GM12891 (cell line): ENCODE results near the gene CPEB1.
"Not testable (repeated sequence)": the region's sequence is repeated elsewhere in the genome, so short reads cannot be mapped to it uniquely, and the experiment has no call there.

Experiments used
- DNase-seq: peaks from one replicate; pipeline ENCODE4 v3.0.0; 2011; ENCODE audit warnings: low spot score; ENCODE audit not compliant: insufficient read length
- FAIRE-seq: peaks from 2 replicates; lab custom pipeline; 2011; peaks lifted over from hg19 to GRCh38; lab: Jason Lieb, UNC
- PAX5 ChIP-seq: IDR thresholded peaks from 2 replicates; pipeline ENCODE4 v1.6.1; 2011; ENCODE audit warnings: low read length, moderate library complexity, mild to moderate bottlenecking; ENCODE audit not compliant: insufficient read depth, severe bottlenecking
- POLR2A ChIP-seq: IDR thresholded peaks from 2 replicates; pipeline ENCODE4 v1.6.1; 2011; ENCODE audit warnings: low read depth, low read length, control low read depth
- POLR2AphosphoS5 ChIP-seq: IDR thresholded peaks from 2 replicates; pipeline ENCODE4 v1.6.1; 2011; ENCODE audit warnings: low read depth, low read length, control low read depth
- POU2F2 ChIP-seq: IDR thresholded peaks from 2 replicates; pipeline ENCODE4 v1.6.1; 2011; ENCODE audit warnings: low read depth, mild to moderate bottlenecking, control low read depth, low read length, moderate library complexity
- SPI1 ChIP-seq: IDR thresholded peaks from 2 replicates; pipeline ENCODE4 v1.6.1; 2011; ENCODE audit warnings: low read depth, low read length, control low read depth
- TAF1 ChIP-seq: IDR thresholded peaks from 2 replicates; pipeline ENCODE4 v1.6.1; 2011; ENCODE audit warnings: low read depth, low read length, control low read depth

The CPEB1 gene

DNA sequence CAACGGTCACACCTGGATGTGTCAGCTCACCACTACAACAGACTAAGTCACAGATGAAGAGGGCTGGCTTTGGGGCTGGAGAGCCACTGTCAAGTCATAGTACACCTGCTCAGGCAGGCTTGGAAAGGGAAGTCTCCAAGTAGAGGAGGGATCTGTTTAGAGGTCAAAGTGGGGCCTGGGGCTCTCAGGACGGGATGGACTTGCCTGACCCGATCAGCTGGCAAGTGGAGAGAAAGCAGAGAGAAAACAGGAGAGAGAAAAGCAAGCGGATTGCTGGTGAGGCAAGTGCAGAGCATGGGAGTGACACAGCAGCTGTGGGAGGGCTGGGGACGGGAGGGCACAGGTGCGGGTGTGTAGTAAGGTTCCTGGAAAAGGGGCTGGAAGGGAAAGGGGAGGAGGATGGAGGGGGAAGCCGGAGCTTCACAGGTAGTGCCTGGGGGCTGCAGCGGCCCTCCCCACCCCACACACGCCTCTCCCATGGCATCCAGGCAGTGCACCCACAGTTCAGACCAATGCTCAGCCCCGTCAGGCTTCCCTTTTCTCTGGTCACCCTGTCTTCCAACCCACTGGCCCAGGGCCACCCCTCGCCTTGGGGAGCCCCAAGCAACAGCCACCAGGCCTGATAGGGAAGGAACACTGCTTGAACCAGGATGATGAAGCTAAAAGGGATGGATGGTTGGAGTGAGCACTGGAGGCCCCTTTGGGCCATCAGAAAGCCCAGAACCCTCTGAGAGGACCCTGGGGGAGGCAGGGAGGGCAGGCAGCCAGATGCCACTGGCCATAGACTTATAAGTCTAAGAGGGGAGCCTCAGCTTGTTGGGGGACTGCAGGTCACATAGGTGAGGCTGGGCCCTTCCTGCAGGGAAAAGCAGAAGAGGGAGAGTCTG, 115.4 kb downstream of the CPEB1 start:
- DNase-seq: no peak
- TF ChIP-seq POLR2AphosphoS5: no peak
- no peak for TF ChIP-seq POU2F2
- no peak for TF ChIP-seq PAX5
- TF ChIP-seq POLR2A: no peak
- no peak for TF ChIP-seq TAF1
- no peak for TF ChIP-seq SPI1
- no peak for FAIRE-seq

DNA sequence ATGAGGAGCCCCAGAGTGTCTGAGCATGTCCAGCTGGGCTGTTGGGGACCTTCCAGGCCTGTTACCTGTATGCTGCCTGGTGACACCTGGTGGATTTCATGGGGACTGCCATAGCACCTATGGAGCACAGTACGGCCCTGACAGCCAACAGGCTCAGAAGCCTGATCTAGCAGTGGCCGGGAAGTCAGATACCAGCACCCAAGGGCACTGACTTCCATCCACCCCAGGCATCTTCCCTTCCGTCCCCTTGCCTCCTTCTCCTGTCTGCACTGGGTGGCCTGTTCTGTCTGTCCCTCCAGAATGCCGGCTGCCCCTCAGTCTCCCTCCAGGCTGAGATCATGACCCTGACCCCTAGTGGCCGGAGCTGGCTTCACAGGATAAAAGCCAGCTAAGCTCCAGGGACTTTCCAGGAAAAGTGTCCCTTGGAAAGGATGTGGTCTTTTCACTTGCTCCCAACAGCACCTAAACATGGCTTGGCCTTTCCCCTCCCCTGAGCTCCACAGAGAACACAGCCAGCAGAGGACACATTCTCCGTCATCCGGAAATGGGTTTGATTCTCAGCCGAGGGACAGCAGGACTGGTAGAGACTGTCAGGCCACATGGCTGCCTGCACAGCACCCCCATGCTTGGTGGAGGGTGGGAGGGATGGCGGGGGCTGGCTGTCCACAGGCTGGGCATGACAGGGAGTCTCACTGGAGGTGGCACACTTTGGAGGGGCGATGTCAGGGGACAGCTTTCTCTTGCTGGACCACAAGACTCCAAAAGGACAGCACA, 116.4 kb downstream of the CPEB1 start:
- DNase-seq (peak; percentile 52), FAIRE-seq (peak; percentile 80)

DNA sequence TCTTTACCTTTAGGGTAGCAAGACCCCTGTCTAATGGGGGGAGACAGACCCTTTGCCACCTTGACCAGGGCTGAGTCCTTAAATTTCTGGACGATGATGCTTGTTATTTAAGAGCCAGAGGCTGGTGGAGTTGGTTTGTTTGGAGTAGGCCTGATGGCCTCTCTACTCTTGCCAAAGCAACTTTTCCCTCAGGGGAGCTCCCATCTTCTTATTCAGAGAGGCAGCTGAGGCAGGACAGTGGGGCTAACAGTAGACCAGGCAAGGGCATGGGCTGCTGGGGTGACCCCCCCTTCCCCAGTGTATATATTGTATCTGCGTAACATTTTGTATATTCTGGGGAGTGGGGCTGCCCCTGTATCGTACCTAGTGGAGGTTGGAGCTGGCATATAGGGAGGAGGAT, 117.2 kb downstream of the CPEB1 start:
- TF ChIP-seq POLR2A: no peak
- DNase-seq: no peak
- FAIRE-seq: no peak

More for the DNA sequence above, 116.4 kb downstream of the CPEB1 start:
- TF ChIP-seq TAF1 (no peak), PAX5 (no peak), POLR2AphosphoS5 (no peak), SPI1 (no peak), POU2F2 (no peak), POLR2A (no peak)

DNA sequence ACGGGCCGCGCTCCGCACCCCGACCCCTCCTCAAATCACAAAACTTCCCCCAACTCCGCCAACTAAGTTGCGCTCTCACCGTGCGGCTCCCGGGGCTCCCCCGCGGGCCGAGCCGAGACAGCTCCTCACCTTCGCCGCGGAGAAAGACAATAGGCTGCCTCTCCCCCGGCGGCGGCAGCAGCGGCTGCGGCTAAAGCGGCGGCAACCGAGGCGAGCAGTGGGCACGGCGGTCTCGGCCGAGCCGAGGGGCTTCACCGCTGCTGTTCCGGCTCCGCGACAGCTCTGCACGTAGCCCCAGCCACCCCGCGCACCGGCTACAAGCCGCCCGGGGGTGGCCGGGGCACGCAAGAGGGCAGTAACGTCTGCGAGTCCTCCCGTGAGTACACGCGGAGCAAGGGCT, 133.6 kb downstream of the CPEB1 start:
- FAIRE-seq: not testable (repeated sequence)

DNA sequence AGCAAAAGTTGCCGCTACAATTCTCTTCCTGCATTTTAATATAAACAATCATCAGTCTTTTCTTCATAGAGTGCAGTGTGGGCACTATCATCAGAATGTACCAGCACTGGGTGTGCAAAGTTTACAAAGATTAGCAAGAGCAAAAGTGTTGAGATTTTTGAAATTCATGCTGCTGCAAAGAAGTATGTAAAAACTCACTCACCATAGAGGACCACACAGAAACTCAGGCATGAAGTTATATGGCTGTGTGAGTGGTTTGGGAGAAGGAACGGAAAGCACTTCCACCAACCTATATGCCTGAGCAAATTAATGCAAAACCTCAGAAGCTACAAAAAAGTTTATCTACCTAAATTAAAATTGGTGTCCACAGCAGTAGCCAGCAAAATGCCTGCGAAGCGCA, 139.5 kb downstream of the CPEB1 start:
- not testable (repeated sequence) for DNase-seq, FAIRE-seq

More for the DNA sequence above, 133.6 kb downstream of the CPEB1 start:
- not testable (repeated sequence) for DNase-seq

DNA sequence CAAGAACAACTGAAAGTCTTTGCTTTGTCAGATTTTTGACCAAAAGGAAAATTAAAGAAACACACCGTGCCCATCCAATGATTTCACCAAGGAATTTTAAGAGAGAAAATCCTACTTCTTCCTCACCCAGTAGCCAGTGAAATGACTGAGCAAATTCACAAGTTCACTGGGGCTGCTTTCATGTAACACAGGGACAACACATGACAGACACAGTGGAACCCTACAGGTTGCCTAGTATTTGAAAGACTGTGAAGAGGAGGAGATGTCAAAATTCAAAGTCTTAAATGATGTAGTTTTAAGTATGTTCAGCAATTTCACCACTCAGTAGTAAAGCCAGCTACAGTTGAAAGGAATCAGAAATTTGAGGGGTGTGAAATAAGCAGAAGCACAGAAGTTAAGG, 140.1 kb downstream of the CPEB1 start:
- FAIRE-seq: not testable (repeated sequence)

DNA sequence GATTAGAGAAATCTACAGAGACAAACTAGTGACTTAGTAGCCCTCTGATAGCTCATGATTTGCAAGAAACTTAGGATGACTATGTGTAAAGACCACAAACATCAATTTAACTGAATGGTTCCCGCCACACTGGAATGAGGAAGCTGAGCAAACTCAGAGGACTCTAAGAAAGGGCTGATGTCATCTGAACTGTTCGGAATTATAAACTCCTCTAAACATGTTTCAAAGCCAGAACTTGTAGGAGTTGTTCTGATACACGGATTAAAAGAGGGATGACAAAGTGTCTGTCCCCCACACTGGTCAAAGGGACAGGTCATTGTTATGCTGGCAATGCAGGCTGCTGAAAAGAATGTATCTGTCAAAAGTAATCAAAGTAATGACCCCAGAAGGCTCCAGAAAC, 141.3 kb downstream of the CPEB1 start:
- FAIRE-seq, DNase-seq: not testable (repeated sequence)

More for the DNA sequence above, 140.1 kb downstream of the CPEB1 start:
- DNase-seq: not testable (repeated sequence)

DNA sequence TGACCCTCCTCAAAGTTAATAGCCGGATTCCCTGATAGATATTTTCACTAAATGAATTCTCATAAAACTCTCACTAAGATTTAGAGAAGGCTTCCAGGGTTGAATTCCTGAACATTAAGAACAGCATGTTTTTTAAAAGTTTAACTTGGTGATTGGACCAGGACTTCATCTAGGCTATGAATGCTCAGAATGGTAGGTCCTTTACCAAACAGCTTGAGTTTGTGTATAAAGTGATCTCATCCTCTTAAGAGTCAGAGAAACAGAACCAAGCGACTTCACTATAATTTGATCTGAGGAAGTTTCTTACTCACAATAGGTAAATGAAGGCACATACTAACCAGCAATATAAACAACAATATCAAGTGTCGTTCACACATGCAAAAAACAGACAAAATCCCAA, 143.1 kb downstream of the CPEB1 start:
- not testable (repeated sequence) for FAIRE-seq, DNase-seq

DNA sequence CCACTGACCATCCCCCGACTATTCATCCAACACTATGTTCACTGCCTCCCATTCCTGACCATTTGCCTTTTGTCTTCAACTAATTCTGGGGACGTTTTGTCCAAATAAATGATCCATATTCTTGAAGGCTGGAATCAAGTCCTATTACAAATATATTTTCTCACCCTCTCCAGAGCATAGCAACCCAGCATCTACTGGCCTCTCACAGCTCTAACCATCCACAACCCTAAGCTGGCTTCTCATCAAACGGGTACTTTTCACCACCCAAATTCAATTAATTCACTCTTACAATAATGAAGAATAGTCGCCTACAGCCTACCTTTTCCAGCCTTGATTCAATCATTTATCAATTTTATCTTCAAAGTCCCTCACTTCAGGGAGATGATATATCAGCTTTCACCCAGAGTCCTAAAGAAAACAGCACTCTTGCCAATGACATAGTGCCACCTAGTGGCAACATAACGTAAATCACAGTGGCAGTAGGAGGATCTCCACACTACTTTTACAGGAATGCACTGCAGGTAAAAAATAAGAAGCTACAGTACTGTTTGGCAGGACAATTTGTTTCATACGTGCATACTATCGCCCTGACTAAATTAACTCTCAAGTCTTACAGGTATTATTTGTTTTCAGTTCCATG, 144.3 kb downstream of the CPEB1 start:
- not testable (repeated sequence) for DNase-seq, FAIRE-seq

DNA sequence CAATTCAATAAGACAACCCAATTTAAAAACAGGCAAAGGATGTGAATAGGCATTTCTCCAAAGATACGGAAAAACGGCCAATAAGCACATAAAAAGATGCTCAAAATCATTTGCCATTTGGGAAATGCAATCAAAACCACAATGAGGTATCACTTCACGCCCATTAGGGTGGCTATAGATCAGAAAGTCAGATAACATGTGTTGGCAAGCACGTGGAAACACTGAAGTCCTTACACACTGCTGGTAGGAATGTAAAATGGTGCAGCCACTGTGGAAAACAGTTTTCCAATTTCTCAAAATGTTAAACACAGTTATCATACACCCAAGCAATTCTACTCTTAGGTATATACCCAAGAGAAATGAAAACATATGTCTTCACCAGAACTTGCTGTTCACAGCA, 146.4 kb downstream of the CPEB1 start:
- FAIRE-seq, DNase-seq: not testable (repeated sequence)

DNA sequence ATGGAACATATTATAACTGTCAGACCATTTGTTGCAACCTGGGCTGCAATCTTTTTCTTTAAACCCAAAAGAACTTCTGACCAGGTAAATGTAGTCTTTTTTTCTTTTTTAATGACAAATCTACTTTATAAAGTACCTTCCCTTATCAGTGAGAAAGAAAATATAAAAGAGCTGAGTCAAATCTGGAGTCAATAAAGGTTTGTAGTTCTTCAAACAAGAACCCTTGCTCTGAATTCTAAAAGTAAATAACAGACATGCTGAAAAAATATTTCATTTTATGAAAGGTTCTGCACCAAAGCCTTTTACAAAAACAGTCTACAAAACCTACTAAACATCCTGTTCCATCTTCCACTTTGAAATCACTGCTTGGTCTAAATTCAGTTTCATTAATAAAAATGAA, 149.2 kb downstream of the CPEB1 start:
- DNase-seq, FAIRE-seq: not testable (repeated sequence)
